Measurements from ENCODE around the gene CLDND1.

DNA sequence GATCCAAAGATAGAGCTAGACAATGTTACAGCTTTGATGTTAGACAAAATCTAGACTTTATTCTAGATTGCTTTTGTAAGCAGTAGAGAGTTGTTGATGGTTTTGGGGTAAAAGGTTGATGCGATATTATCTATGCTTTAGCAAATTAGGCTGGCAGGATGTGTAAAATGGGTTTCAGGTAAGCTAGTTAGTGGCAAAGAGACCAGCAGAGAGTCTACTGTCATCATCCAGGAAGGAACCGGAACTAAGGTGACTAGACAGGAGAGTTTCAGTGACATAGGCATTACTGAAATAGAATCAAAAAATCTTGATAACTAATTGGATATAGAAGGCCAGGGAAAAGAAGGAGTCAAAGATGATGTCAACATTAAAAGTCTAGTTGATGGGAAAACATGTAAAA is 14.1 kb downstream of the CLDND1 start:
- no peak for TF ChIP-seq POLR2AphosphoS5 (IDR thresholded peaks at IDR 0.05; ENCODE audit: low read depth, low read length)
- TF ChIP-seq, protein P1, sequence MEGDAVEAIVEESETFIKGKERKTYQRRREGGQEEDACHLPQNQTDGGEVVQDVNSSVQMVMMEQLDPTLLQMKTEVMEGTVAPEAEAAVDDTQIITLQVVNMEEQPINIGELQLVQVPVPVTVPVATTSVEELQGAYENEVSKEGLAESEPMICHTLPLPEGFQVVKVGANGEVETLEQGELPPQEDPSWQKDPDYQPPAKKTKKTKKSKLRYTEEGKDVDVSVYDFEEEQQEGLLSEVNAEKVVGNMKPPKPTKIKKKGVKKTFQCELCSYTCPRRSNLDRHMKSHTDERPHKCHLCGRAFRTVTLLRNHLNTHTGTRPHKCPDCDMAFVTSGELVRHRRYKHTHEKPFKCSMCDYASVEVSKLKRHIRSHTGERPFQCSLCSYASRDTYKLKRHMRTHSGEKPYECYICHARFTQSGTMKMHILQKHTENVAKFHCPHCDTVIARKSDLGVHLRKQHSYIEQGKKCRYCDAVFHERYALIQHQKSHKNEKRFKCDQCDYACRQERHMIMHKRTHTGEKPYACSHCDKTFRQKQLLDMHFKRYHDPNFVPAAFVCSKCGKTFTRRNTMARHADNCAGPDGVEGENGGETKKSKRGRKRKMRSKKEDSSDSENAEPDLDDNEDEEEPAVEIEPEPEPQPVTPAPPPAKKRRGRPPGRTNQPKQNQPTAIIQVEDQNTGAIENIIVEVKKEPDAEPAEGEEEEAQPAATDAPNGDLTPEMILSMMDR (IDR thresholded peaks at IDR 0.05), result no peak
- TF ChIP-seq, protein P2, sequence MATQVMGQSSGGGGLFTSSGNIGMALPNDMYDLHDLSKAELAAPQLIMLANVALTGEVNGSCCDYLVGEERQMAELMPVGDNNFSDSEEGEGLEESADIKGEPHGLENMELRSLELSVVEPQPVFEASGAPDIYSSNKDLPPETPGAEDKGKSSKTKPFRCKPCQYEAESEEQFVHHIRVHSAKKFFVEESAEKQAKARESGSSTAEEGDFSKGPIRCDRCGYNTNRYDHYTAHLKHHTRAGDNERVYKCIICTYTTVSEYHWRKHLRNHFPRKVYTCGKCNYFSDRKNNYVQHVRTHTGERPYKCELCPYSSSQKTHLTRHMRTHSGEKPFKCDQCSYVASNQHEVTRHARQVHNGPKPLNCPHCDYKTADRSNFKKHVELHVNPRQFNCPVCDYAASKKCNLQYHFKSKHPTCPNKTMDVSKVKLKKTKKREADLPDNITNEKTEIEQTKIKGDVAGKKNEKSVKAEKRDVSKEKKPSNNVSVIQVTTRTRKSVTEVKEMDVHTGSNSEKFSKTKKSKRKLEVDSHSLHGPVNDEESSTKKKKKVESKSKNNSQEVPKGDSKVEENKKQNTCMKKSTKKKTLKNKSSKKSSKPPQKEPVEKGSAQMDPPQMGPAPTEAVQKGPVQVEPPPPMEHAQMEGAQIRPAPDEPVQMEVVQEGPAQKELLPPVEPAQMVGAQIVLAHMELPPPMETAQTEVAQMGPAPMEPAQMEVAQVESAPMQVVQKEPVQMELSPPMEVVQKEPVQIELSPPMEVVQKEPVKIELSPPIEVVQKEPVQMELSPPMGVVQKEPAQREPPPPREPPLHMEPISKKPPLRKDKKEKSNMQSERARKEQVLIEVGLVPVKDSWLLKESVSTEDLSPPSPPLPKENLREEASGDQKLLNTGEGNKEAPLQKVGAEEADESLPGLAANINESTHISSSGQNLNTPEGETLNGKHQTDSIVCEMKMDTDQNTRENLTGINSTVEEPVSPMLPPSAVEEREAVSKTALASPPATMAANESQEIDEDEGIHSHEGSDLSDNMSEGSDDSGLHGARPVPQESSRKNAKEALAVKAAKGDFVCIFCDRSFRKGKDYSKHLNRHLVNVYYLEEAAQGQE (IDR thresholded peaks at IDR 0.05; ENCODE audit: insufficient read depth in 1 of 2, low read depth in 2 of 2, low read length in 1 of 2), result no peak
- TF ChIP-seq SIN3A (IDR thresholded peaks at IDR 0.05; ENCODE audit: borderline replicate concordance, insufficient read depth, low read depth, low read length), result no peak

All from Panc1 (cell line).